RWPE2 (cell line): ENCODE measurements around the gene USF2.

Source experiments
- ATAC-seq: fragments of 200-7000 bp; cut with Tn5 transposase; 3 replicates; pipeline ENCODE4 v1.9.1; 2021; ENCODE audit warnings: low read depth
- DNase-seq: peaks from one replicate; pipeline ENCODE4 v3.0.0-alpha.2; 2020; ENCODE audit warnings: low spot score
- H3K27ac ChIP-seq: fragments of 450-650 bp; 2 replicates; pipeline ENCODE4 v1.5.1; 2017; ENCODE audit warnings: mild to moderate bottlenecking; ENCODE audit not compliant: poor library complexity, severe bottlenecking
- H3K27me3 ChIP-seq: fragments of 250-450 bp; sonication (Bioruptor Pico); 2 replicates; pipeline ENCODE4 v1.5.1; 2021; ENCODE audit warnings: mild to moderate bottlenecking, moderate library complexity; ENCODE audit not compliant: insufficient read depth, poor library complexity, severe bottlenecking
- H3K36me3 ChIP-seq: fragments of 250-450 bp; sonication (Bioruptor Pico); 2 replicates; pipeline ENCODE4 v1.5.1; 2020; ENCODE audit warnings: low read depth, mild to moderate bottlenecking, moderate library complexity
- H3K4me1 ChIP-seq: fragments of 250-450 bp; sonication (Bioruptor Pico); 2 replicates; pipeline ENCODE4 v1.5.1; 2021; ENCODE audit warnings: mild to moderate bottlenecking, moderate library complexity; ENCODE audit not compliant: insufficient read depth, poor library complexity, severe bottlenecking
- H3K4me3 ChIP-seq: fragments of 250-450 bp; sonication (Bioruptor Pico); 2 replicates; pipeline ENCODE4 v1.5.1; 2021; ENCODE audit warnings: mild to moderate bottlenecking, moderate library complexity; ENCODE audit not compliant: severe bottlenecking
- H3K9me3 ChIP-seq: fragments of 250-450 bp; sonication (Bioruptor Pico); 2 replicates; pipeline ENCODE4 v1.5.1; 2021; ENCODE audit warnings: mild to moderate bottlenecking, moderate library complexity; ENCODE audit not compliant: severe bottlenecking
- TF ChIP-seq, protein P1 (sequence below): fragments of 450-650 bp; IDR thresholded peaks from one replicate; pipeline ENCODE4 v1.5.1; 2017; ENCODE audit warnings: mild to moderate bottlenecking, moderate library complexity; ENCODE audit not compliant: poor library complexity, severe bottlenecking

USF2 gene

DNA sequence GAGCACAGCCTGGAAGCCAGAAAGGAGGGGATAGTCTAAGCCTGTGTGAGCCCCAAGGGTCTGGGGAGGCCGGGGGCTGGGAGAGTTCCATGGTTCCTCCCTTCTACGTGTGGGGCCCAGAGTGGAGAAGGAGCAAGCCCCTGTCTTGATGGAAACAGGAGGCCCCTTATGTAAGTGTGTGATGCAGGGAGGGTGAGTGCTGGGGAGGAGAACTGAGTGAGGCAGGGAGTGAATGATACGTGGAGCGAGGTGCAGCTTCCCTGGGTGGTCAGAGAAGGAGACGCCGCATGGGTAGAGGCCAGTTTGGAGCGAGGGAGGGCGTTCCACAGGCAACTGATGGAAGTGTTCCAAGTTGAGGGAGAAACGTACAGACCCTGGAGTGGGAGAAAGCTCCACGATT is 39.2 kb downstream of the USF2 start:
- H3K9me3 ChIP-seq, result no peaks in the 10 kb centered on the region
- H3K4me3 ChIP-seq, result no peak overlapping the region
- ATAC-seq, result no peak
- no peaks in the 10 kb centered on the region for H3K27me3 ChIP-seq
- TF ChIP-seq, protein P1, sequence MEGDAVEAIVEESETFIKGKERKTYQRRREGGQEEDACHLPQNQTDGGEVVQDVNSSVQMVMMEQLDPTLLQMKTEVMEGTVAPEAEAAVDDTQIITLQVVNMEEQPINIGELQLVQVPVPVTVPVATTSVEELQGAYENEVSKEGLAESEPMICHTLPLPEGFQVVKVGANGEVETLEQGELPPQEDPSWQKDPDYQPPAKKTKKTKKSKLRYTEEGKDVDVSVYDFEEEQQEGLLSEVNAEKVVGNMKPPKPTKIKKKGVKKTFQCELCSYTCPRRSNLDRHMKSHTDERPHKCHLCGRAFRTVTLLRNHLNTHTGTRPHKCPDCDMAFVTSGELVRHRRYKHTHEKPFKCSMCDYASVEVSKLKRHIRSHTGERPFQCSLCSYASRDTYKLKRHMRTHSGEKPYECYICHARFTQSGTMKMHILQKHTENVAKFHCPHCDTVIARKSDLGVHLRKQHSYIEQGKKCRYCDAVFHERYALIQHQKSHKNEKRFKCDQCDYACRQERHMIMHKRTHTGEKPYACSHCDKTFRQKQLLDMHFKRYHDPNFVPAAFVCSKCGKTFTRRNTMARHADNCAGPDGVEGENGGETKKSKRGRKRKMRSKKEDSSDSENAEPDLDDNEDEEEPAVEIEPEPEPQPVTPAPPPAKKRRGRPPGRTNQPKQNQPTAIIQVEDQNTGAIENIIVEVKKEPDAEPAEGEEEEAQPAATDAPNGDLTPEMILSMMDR, result no peak
- no peak overlapping the region for H3K27ac ChIP-seq
- H3K4me1 ChIP-seq, result no peaks in the 10 kb centered on the region
- no peaks in the 10 kb centered on the region for H3K36me3 ChIP-seq
- no peak for DNase-seq

DNA sequence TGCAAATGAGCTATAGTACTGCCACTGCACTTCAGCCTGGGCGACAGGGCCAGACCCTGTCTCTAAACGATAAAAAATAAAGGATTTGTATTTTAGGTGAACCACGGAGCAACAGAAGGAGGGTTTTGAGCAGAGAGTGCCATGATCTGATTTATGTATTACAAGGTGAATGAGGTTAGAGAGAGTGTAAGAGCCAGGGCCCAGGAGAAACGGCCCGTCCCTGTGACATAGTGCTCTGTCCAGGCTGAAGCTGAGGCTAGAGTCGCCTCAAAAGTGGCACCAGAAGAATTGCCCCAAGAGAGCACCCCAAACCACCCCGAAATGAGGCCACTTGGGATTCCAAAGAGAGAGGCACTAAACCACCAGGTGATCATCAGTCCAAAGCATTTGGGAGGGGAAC is 40.1 kb downstream of the USF2 start:
- DNase-seq (no peak), ATAC-seq (no peak)
- H3K27ac ChIP-seq, result no peak overlapping the region
- H3K4me3 ChIP-seq, result no peak overlapping the region
- TF ChIP-seq, protein P1, result no peak
- no peaks in the 10 kb centered on the region for H3K36me3 ChIP-seq
- H3K4me1 ChIP-seq, result peaks cover 6% of the 10 kb centered on the region
- no peaks in the 10 kb centered on the region for H3K9me3 ChIP-seq
- no peaks in the 10 kb centered on the region for H3K27me3 ChIP-seq

DNA sequence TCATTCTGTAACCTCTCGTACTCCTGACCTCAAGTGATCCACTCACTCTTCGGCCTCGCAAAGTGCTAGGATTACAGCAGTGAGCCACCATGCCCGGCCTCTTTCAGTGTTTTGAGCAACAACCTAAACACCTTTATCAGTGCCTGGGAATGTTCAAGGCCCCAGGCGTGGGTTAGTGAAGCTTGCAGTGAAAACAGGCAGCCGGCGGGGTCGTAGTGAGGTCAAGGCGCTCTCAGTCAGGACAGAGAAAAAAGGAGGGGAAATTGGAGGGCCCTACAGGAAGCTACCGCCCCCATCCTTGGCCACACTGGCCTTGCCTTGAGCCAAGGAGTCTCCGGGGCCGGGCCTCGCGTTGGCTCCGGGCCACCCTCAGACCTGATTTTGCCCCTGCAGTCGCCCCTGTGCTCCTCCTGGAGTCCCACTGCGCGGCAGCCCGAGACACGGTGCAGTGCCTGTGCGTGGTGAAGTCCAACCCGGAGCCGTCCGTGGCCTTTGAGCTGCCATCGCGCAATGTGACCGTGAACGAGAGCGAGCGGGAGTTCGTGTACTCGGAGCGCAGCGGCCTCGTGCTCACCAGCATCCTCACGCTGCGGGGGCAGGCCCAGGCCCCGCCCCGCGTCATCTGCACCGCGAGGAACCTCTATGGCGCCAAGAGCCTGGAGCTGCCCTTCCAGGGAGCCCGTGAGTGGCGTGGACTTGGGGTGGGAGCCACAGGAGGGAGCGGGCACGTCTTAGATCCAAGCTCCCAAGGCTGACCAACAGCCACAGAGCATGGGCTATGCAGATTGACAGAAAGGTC is 40.9 kb downstream of the USF2 start:
- TF ChIP-seq, protein P1, result no peak
- Histone ChIP-seq H3K4me1 (peaks cover 6% of the 10 kb centered on the region), H3K27me3 (no peaks in the 10 kb centered on the region), H3K36me3 (no peaks in the 10 kb centered on the region), H3K4me3 (no peak overlapping the region), H3K27ac (no peak overlapping the region), H3K9me3 (no peaks in the 10 kb centered on the region)
- ATAC-seq, result no peak
- DNase-seq, result no peak

DNA sequence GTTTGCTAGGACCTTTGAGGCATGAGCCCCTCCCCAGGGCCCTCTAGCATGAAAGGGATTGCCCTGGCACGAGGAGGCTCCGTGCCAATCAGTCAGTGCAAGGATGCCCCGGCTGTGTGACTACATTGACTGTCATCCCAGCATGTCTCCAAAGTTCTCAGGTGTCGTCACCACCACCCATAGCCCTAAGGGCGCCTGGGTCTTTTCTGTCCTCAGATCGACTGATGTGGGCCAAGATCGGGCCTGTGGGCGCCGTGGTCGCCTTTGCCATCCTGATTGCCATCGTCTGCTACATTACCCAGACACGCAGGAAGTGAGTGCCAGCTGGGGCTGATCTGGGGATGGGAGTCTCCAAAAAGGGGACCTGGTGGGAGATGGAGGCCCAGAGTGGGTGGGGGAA is 41.6 kb downstream of the USF2 start:
- Histone ChIP-seq H3K4me3 (no peak overlapping the region), H3K36me3 (no peaks in the 10 kb centered on the region), H3K27ac (no peak overlapping the region), H3K4me1 (peaks cover 6% of the 10 kb centered on the region), H3K9me3 (no peaks in the 10 kb centered on the region), H3K27me3 (no peaks in the 10 kb centered on the region)
- TF ChIP-seq, protein P1, result no peak
- ATAC-seq (no peak), DNase-seq (no peak)

DNA sequence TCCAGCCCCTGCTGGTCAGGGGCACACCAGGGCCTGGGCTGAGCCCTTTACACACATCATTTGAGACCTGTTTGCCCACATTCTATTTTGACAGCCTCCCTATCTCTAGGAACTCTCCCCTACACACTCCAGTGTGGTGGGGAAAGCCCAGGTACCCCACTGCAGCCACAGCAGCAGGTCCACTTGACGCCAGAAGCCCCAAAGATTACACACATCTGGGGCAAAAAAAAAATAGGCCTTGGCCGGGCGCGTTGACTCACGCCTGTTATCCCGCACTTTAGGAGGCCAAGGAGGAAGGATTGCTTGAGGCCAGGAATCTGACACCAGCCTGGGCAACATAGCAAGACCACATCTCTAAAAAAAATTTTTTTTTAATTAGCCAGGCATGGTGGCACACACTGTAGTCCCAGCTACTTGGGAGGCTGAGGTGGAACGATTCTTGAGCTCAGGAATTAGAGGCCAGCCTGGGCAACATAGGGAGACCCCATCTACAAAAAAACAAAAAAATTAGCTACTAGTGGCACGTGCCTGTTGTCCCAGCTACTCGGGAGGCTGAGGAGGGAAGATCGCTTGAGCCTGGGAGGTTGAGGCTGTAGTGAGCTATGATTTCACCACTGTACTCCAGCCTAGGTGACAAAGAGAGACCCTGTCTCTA is 42.2 kb downstream of the USF2 start:
- H3K4me1 ChIP-seq, result peaks cover 6% of the 10 kb centered on the region
- TF ChIP-seq, protein P1, result no peak
- H3K4me3 ChIP-seq, result no peak overlapping the region
- ATAC-seq (no peak), DNase-seq (no peak)
- no peaks in the 10 kb centered on the region for H3K9me3 ChIP-seq
- no peaks in the 10 kb centered on the region for H3K36me3 ChIP-seq
- no peak overlapping the region for H3K27ac ChIP-seq
- no peaks in the 10 kb centered on the region for H3K27me3 ChIP-seq
